EH (cell line): ENCODE results near the gene TEAD3.

ENCODE experiments used
- DNase-seq: peaks from one replicate; pipeline ENCODE4 v3.0.0-alpha.2; 2015; ENCODE audit warnings: low read depth

The TEAD3 gene

GRCh38 chr6:35512740-35513139 is 15.9 kb upstream of the TEAD3 start, which contains the start of gene TULP1:
Gene TULP1 (minus strand): TSS chr6:35512896. CDS start chr6:35512858, 38 bp downstream.
- no peak for DNase-seq

GRCh38 chr6:35512006-35512405 is 15.1 kb upstream of the TEAD3 start:
- no peak for DNase-seq

DNA sequence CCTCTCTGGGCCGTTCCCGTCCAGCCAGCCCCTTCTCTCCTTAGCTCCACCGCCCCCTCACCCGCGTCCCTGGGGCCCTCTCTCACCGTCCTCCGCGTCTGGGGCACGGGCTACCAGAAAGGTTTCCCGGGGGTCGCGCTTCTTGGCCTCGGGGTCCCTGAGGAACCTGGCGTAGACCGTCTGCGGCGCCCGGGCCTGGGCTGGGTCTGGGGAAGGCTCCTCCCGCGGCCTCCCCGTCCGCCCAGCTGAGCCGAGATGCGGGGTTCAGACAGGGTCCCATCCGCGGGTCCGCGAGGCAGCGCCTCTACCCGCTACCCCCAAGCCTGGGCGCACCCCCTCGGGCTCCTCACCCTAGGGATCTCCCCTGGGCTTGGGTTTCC is 14.7 kb upstream of the TEAD3 start:
- DNase-seq, result no peak

- no peak for DNase-seq
Measured at GRCh38 chr6:35510916-35511561, 14.2 kb upstream of the TEAD3 start.

- no peak for DNase-seq
Measured at GRCh38 chr6:35508542-35508941, 11.7 kb upstream of the TEAD3 start.

DNA sequence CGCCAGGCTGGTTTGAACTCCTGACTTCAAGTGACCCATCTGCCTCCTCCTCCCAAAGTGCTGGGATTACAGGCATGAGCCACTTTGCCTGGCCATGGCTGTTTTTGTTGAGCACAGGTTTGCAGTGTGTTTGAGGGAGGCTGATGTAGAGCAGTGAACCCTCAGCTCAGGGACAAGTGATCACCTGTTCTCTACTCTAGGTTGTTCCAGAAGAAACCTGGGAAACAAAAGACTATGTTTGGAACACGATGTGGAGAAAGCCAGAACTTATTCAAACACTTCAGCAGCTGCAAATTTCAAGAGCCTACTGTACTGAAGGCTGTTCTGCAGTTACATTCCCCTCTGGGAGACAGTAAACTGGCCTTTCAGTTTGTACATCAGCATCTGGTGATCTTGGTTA is 11.1 kb upstream of the TEAD3 start:
- no peak for DNase-seq

GRCh38 chr6:35507221-35507620 is 10.3 kb upstream of the TEAD3 start:
- DNase-seq, result no peak

DNA sequence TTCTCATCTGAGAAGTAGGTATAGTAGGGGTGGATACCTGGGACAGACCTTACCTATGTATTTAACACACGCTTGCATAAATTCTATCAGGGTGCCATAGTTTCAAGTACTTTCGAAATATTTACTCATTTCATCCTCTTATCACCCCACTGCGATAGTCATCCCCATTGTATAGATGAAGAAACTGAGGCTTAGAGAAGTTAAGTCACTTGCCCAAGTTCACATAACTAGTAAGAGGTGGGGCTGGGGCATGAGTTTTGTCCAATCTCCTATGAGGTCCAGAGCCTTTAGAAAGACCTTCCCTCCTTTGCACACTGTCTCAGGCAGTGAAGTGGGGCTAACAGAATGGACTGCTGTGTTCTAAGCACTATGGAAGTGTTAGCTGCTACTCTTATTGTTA is 9.7 kb upstream of the TEAD3 start:
- DNase-seq, result no peak

DNA sequence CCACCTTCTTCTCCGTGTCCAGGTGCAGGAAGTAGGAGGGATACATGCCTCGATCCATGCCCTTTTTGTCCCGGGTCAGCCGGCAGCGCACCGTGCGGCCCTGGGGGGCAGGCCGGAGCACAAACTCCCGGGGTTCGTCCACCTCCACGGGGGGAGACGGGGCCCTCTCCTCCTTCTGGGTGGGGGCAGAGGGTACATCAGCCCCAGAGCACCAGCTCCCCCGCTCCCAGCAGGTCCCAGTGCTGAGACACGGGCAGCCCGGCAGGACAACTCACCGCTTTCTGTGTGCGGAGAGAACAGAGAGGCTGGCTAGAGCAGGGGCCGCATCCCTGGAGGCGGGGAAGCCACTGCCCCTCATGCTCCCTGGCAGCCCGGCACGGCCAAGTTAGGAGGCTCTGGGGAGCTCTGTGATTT is 9.1 kb upstream of the TEAD3 start:
- no peak for DNase-seq

- DNase-seq, result no peak
Measured at GRCh38 chr6:35503534-35503933, 6.7 kb upstream of the TEAD3 start.

DNA sequence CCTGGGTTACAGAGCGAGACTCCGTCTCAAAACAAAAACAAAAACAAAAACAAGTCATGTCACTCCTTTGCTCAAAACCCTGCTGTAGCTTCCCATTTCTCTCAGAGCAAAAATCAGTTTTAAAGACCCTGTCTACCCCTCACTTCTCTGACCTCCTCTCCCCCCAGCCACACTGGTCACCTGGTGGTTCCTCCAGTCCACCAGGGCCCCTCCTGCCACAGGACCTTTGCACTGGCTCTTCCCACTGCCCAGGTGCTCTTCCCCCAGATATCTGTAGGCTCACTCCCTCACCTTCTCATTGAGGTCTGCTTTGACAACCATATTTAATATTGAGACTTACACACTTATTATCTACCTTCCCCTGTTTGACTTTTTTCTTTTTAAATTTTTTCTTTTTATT is 4.9 kb upstream of the TEAD3 start:
- DNase-seq, result no peak

DNA sequence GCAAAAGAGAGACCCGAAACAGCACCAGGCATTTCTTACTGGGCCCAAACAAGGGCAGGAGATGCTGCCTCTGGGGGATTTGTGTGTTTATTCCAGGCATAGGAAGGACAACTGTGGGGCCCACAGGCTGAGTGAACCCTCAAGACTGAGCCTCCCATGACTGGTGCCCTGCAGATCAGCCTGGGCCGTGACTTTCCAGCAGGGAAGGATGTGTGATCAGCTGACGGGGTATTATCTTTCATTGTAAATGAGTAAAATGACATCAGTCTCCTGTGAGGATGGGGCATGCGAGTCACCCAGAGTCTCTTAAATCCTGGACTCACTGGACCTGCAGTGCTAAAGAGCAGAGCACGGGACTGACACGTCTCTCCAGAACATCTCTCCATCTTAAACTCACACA is 3.9 kb upstream of the TEAD3 start:
- DNase-seq, result peak; percentile 85

GRCh38 chr6:35499372-35499771 is 2.5 kb upstream of the TEAD3 start:
- DNase-seq, result no peak

- DNase-seq, result no peak
Measured at GRCh38 chr6:35498422-35499067, 1.7 kb upstream of the TEAD3 start.

GRCh38 chr6:35497571-35498421 is 917 bp upstream of the TEAD3 start:
- DNase-seq, result peak; percentile 91

DNA sequence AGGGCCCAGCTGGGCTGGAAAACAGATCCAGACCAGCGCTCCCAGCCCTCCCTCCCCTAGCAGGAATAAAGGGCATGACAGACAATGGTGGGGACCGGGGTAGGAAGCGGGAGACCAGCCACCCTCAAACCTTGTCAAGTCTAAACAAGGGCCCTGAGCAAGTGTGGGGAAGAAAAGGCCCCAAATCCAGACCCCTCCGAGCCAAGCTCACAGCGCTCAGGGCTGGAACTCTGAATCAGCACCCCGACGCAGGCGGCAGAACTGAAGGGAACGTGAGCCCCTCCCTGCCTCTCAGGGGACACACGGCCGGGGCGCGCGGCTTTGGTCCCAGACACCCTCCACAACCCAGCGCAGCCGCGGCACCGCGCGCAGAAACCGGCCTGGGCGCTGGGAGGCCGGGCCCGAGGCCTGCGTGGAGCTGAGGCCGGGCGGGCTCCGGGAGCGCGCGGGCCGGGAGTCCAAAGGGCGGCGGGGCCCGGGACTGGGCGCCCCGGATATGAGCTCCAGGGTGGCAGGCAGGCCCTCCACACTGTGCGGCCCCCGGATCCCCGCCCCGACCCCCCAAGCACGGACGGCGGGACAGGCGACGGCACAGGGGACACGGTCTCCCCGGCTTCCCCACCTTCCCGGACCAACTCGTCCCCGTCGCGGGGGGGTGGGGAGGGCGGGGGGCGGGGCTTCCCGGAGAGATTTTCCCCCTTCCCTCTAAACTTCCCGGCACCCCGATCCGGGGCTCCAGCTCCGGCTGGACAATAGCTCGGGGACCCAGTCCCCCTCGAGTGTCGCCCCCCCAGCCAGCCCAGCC is 641 bp downstream of the TEAD3 start:
- peak; percentile 61 for DNase-seq

GRCh38 chr6:35495258-35496035 is 1.4 kb downstream of the TEAD3 start:
- DNase-seq, result peak; percentile 72

- DNase-seq, result peak; percentile 73
Measured at GRCh38 chr6:35494161-35494563, 2.7 kb downstream of the TEAD3 start.

DNA sequence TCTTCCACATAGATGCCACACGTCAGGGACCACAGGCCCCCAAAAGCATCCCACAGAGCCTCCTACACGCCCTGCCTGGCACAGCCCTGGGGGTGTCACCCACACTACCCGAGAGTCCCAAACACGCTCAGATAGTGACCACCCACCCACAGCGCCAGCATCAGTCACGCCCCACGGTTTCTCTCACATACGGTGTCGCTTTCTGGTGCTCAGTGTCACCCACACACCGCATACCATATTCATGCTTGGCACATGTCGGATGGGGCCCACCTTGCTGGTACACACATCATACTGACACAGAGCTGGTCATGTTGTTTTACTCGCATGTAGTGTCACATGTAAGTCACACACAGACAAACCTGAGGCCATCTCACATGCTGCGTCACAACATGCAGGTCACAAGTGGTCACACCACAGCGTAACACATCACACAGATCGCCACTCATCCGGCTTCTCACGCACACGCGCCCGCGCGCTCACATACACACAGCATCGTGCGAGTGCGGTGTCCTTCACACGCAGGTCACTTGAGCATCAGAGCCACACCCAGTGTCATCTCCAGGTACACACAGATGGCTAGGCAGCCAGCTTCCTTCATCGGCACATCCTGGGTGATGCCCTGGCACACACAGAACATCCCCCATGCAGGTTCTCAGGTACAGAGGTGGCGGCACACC is 3.4 kb downstream of the TEAD3 start:
- no peak for DNase-seq

DNA sequence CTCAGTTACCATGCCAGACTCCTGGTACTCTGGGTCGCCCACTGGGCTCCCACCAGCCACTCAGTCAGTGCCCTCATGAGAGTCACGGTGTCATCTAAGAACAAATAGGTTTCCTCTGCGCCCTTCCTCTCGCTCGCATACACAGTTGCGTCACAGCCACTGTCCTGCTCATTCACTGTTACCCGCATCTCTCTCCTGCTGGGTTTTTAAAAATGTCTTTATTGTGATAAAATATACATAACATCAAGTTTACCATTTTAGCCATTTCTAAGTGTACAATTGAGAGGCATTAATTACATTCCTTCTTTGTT is 4.0 kb downstream of the TEAD3 start:
- DNase-seq, result no peak
